GM21619 (cell line): Measurements from ENCODE around the gene ZMYND8.
"Not testable (repeated sequence)": the region's sequence is repeated elsewhere in the genome, so short reads cannot be mapped to it uniquely, and the experiment has no call there.

Source experiments
- ATAC-seq: cut with Tn5 transposase; IDR thresholded peaks from one replicate; pipeline ENCODE4 v1.9.1; 2021; ENCODE audit not compliant: unreplicated experiment

ZMYND8 gene

GRCh38 chr20:47373206-47373733 is 16.8 kb upstream of the ZMYND8 start:
- ATAC-seq: no peak

GRCh38 chr20:47370850-47371782 is 14.6 kb upstream of the ZMYND8 start:
- ATAC-seq: no peak

- no peak for ATAC-seq
Observed at GRCh38 chr20:47370214-47370613, 13.7 kb upstream of the ZMYND8 start.

GRCh38 chr20:47368301-47368700 is 11.8 kb upstream of the ZMYND8 start:
- no peak for ATAC-seq

GRCh38 chr20:47366301-47366700 is 9.8 kb upstream of the ZMYND8 start:
- ATAC-seq: not testable (repeated sequence)

- no peak for ATAC-seq
Observed at GRCh38 chr20:47365023-47365764, 8.7 kb upstream of the ZMYND8 start.

GRCh38 chr20:47362361-47363219 is 6.1 kb upstream of the ZMYND8 start:
- ATAC-seq: no peak

GRCh38 chr20:47361057-47361915 is 4.8 kb upstream of the ZMYND8 start:
- no peak for ATAC-seq

GRCh38 chr20:47360297-47361056 is 4.0 kb upstream of the ZMYND8 start:
- ATAC-seq: no peak

- no peak for ATAC-seq
Observed at GRCh38 chr20:47359530-47360296, 3.2 kb upstream of the ZMYND8 start.

- no peak for ATAC-seq
Observed at GRCh38 chr20:47358672-47359529, 2.4 kb upstream of the ZMYND8 start.

- ATAC-seq: no peak
Observed at GRCh38 chr20:47358039-47358671, 1.7 kb upstream of the ZMYND8 start.

GRCh38 chr20:47357296-47358038 is 968 bp upstream of the ZMYND8 start:
- ATAC-seq: peak; percentile 47

GRCh38 chr20:47356220-47356525 is 326 bp downstream of the ZMYND8 start:
- ATAC-seq: no peak

GRCh38 chr20:47355489-47356219 is 845 bp downstream of the ZMYND8 start:
- ATAC-seq: no peak
